ENCODE measurements around the gene SRRM4.

SRRM4 gene

DNA sequence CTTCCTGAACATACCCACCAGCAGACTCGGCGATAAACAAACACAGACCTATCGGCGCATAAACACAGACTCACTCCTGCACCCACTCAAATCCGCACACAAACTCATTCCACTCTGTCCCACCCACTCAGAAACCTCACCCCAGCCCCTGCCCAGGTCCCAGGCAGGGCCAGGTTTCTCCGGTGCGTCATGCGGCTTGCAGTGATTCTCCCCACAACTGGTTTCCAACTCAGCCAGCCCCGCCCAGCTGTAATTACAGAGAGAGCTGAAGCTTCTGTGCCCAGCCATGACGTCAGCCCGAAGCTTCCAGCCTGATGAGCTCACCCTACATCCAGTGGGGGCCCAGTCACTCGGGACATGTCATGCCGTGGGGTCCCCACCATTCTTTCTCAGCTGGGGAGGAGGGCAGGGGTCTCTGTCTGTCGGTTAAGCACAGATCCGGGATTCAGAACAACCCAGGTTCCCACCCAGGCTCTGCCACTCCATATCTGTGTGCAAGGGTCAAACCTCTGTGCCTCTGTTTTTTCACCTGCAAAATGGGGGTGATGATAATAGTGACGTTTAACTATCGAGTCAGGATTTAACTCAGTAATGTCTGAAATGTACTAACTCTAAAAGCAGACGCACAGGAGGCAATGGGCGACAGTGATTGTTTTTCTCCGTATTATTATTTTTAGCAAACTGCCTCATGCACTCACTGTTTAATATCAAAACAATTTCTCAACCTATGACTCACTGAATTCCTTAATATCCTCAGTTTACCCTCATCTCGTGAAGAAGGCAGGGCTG is 195.1 kb downstream of the SRRM4 start:
- TF ChIP-seq CTCF (IDR thresholded peaks at IDR 0.05; ENCODE audit: insufficient read depth, low read depth, low read length, missing control alignments): no peak
- peak overlapping the region; percentile 1 for H3K4me3 ChIP-seq (ENCODE audit: low read length)
- peak; percentile 84 for DNase-seq (ENCODE audit: low read depth)

GRCh38 chr12:119177056-119177325 is 195.7 kb downstream of the SRRM4 start:
- no peak for DNase-seq (ENCODE audit: low read depth)
- no peak for TF ChIP-seq CTCF (IDR thresholded peaks at IDR 0.05; ENCODE audit: insufficient read depth, low read depth, low read length, missing control alignments)
- H3K4me3 ChIP-seq (ENCODE audit: low read length): no peak overlapping the region

DNA sequence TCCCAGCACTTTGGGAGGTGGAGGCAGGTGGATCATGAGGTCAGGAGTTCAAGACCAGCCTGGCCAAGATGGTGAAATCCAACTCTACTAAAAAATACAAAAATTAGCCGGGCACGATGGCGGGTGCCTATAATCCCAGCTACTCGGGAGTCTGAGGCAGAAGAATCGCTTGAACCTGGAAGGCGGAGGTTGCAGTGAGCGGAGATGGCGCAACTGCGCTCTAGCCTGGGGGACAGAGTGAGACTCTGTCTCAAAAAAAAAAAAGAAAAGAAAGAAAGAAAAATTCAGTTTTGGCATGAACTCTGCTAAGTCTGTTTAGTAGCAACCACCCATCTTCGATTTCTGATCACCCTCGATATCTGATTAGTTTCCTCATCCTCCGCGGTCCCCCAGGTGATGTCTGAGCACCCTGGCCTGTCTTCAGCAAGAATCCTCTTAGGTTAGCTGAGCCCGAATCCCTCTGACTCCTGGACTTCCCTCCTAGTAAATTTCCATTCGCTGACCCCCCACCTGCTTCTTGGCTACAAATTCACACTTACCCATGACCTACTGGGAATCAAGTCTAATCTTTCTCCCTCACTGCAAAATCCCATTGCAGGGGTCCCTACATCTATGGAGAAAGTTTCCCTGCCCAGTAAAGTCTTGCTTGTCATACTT is 196.5 kb downstream of the SRRM4 start:
- DNase-seq (ENCODE audit: low read depth): no peak
- H3K4me3 ChIP-seq (ENCODE audit: low read length): no peak overlapping the region
- TF ChIP-seq CTCF (IDR thresholded peaks at IDR 0.05; ENCODE audit: insufficient read depth, low read depth, low read length, missing control alignments): no peak

DNA sequence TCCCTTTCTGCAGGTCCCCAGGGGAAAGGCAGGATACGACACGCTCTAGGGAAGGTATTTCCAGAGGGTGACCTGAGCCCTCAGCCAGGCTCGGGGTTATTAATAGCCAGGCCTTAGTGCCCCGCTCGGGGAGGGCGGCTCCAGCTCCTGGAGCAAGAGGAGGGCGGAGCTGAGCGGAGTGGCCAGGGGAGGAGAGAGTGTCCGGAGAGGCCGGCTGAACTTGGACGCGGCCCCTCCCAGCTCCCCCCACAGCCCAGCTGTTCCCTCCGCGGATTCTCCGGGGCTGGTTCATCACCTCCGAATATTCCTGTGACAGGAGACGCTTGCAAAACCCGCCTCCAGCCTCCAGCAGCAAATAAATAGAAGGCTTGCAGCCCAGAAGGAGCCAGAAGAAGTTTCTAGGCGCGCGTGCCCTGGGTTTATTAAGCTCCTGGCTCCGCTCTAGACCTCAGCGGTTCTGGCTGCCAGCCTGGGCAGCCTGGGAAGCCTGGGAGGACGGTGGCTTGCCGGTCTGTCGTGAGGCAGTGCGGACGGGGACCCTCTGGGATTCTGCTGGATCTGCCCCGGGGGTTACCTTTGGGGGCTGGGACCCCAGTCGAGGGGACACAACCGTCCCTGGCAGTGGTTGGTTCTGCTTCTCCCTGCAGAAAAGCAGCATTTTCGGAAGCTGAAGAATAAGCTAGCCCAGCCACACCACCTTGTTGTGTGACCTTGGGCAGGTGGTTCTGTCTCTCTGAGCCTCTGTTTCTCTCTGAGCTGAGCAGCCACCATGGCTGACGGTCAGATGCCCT is 197.4 kb downstream of the SRRM4 start, which contains the start of gene HSPB8:
Gene HSPB8, plus strand, starts transcription at position 388 of the 791 bp plus-strand sequence. Its CDS starts 382 bp downstream, at position 770.
- no peak for TF ChIP-seq CTCF (IDR thresholded peaks at IDR 0.05; ENCODE audit: insufficient read depth, low read depth, low read length, missing control alignments)
- H3K4me3 ChIP-seq (ENCODE audit: low read length): peak within 1 kb of the TSS; percentile 42
- DNase-seq (ENCODE audit: low read depth): peak; percentile 28

DNA sequence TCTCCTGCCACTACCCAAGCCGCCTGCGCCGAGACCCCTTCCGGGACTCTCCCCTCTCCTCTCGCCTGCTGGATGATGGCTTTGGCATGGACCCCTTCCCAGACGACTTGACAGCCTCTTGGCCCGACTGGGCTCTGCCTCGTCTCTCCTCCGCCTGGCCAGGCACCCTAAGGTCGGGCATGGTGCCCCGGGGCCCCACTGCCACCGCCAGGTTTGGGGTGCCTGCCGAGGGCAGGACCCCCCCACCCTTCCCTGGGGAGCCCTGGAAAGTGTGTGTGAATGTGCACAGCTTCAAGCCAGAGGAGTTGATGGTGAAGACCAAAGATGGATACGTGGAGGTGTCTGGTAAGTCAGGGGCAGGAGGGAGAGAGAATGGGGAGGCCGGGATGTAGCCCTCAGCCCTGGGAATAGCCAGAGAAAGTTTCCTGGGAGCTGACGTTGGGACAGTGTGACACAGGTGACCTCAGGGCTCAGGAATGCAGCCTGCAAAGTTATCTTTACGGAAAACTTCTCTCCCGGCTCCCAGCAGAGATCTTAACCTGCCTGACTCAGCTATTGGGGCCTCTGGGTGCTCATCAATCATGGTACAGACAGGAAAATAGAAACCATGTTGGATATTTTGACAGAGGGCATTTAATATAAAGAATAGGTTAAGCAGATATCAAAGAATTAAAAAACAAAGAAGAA is 198.1 kb downstream of the SRRM4 start:
- no peak for TF ChIP-seq CTCF (IDR thresholded peaks at IDR 0.05; ENCODE audit: insufficient read depth, low read depth, low read length, missing control alignments)
- DNase-seq (ENCODE audit: low read depth): peak; percentile 40
- peak overlapping the region; percentile 42 for H3K4me3 ChIP-seq (ENCODE audit: low read length)

GRCh38 chr12:119180380-119181040 is 199.2 kb downstream of the SRRM4 start:
- peak; percentile 29 for DNase-seq (ENCODE audit: low read depth)
- no peak for TF ChIP-seq CTCF (IDR thresholded peaks at IDR 0.05; ENCODE audit: insufficient read depth, low read depth, low read length, missing control alignments)
- H3K4me3 ChIP-seq (ENCODE audit: low read length): peak overlapping the region; percentile 42

Data from epithelial cell of esophagus (primary cell).